GM21576 (cell line): ENCODE results near the gene ITGB8.
"Not testable (repeated sequence)": the region's sequence is repeated elsewhere in the genome, so short reads cannot be mapped to it uniquely, and the experiment has no call there.

ENCODE experiments used
- ATAC-seq: cut with Tn5 transposase; IDR thresholded peaks from one replicate; pipeline ENCODE4 v1.9.1; 2021; ENCODE audit warnings: mild to moderate bottlenecking, moderate library complexity; ENCODE audit not compliant: unreplicated experiment

ITGB8 gene

DNA sequence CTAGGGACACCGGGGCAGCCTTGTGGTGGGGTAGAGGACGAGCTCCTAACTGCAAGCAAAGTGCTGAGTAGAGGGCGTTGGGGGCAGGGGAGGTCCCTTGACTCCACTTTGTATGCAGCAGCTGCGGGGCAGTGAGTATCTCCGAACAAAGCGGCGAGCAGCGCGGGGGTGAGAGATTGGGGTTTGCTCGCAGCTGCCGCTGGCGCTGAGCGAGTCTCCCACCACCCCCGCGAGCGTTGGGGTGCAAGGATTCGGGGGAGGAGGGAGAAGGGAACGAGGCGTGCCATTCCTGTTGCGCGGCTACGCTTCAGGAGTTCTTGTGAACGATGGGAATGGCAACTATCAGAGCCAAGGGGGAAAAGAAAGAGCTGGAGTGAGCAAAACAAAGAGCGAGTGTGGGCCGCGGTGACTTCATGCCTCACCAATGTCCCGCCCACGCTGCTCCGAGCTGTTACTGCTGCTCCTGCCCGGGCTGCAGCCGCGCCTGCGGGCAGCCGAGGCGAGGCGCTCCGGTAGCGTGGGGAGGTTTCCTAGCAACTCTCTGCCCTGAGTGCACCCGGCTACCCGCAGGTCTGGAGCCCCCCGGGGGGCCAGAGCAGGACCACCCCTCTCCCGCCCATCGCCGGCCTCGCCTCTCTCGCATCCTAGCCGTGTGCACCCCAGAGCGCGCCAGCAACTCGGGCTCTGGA lies at the start of gene ITGB8:
Gene ITGB8 (plus strand): TSS at position 662 of the 689 bp plus-strand sequence. CDS start 907 bp downstream, outside the sequence.
- peak; percentile 63 for ATAC-seq

DNA sequence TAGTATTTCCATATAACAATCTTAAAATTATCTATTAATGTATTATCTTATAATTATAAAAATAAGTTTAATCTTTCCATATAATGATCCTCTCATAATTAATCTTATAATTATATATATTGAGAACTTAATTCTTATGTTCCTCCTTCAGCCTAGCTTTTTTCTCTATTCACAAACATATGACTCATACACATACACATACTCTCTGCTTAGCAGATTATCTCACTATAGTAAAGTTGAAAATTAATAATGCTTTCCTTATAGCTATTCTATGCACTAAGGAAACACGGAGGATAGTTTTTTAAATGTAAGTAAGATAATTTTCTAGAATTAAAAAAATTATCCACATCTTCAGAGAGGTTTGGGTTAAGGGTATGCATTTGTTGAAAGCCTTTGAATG lies 47.7 kb upstream of the ITGB8 start:
- ATAC-seq: no peak

DNA sequence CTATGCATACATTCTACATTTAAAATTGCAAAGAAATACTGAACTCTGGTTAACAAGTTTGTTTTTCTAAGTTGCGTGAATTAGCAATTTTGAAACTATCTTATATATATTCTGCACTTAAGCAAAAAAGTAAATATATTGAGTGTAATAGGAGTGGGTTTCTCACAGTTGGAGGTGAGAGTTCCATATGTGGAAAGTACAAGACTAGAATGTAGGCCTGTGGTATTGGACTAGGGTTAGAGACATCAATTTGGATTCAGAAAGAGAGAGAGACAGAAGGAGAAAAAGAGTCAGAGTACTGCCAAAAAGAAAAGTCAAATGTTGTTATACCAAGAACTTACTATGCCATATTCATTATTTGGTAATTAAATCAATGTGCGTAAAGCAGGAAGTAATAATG lies 47.3 kb upstream of the ITGB8 start:
- ATAC-seq: no peak

DNA sequence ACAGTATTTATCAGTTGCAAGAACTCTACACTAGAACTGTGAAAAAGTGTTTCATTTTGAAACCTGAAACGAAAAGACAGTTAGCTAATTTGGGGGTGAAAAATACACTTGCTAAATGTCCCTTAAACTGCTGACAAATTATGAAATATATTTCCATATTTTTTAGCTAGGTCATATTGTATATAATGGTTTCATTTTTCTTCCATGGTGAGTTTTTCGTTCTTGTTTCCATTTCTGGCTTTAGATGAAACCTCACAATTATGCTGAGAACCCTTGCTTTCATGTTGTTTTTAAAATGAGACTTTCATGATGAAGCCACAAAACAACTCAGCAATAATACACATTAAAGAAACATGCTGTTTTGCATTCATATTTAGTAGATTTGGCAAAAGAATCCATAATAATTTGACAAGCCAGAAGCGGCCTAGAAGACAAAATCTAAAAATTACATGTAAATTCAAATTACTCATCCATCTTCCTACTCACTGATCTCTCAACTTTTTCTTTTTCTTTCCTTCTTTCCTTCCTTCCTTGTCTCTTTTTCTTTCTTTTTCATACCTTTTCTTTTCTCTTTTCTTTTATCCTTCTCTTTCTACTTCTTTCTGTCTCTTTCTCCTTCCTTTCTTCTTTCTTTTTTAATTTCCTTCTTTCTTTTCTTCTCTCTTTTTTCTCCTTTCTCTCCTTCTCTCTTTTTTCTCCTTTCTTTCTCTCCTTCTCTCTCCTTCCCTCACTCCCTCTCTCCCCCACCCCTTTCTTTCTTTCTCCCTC lies 46.5 kb upstream of the ITGB8 start:
- ATAC-seq: peak; percentile 68

DNA sequence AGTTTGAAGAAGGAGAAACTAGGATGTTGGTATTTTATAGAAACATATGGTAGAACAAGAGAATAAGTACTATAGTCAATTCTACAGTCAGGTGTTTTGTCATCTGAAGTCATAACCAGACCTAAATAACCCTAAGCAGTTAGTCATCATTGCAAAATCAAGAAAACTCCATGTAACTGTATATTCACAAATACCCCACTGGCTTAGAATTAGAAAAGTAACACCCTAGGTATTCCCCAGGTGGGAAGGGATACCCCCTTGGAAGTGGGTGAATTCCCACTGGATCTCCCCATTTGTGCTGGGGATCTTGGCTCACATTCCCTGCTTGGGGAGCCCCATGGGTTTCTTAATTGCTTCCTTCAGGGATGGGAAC lies 45.9 kb upstream of the ITGB8 start:
- no peak for ATAC-seq

DNA sequence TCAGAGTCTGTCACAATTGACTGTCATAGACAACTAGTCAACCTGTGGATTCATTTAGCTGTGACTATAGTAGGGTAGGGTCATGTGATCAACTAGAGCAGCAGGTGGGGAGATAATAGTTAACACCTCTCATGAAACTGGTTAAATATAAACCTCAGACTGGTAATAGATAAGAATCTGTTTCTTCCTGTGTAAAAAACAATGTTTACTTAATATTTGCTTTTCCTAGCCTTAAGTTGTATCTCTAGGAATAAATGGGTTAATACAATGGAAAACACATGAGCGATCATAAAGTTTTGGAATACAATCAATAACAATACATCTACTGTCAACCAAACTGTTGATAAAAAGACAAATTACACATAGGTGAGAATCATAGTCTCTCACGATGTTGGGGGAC lies 43.4 kb upstream of the ITGB8 start:
- peak; percentile 35 for ATAC-seq

DNA sequence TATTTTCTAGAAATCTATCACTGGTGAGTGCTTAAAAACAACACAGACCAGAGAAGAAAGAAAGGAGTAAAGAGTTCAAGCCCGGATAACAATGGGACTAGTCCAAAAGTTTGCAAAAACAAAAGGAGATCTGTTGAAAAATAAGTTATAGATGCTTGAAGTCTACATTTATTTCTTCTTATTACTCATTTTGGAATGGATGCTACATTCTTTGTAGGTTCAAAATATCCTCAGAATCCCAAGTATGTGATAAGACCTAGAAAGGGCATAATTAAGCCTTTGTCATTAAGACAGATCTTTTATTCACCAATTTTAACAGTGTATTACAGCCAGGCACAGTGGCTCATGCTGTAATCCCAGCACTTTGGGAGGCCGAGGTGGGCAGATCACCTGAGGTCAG lies 42.7 kb upstream of the ITGB8 start:
- no peak for ATAC-seq

DNA sequence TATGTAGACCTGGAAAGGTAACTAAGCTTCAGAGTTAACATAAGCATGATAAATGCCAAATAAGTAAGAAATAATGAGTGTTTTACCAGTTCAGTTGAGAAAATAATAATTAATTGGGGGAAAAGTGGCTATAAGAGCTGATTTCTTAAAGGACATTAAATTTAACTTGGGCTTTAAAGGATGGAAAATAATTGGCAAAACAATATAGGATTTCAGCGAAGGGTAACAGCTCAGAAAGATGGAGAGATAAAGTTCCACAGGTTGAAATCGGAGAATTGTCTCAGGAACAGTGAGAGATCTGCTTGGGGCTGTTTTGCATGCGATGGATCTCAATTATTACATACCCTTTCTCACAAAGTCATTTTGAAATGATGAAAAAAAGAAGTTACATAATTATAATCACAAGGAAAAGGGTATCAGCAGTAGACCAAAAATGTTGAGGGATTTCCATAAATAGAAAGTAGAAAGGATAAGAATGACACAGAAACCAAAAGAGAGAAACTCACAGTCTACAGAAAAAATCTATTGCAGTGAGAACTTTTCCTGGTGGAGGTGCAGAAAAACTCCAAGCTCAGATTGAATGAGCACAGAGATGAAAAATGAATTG lies 40.1 kb upstream of the ITGB8 start:
- no peak for ATAC-seq

DNA sequence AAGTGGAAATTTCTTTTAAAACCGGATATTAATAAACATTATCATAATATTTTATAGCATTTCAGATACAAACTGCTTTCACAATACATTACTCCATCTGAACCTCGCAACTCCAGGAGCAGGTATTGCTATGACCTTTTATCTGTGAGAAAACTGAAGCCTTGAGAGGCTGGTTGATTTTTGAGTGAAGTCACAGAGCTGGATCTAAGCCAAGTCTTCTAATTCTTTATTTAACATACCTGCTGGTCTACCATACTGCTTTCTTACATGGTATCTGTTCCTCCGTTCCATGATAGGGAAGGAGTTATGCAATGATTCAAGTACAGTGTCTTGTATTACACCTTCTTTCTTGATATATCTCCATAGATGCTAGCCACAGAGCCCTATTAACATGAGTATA lies 37.4 kb upstream of the ITGB8 start:
- no peak for ATAC-seq

DNA sequence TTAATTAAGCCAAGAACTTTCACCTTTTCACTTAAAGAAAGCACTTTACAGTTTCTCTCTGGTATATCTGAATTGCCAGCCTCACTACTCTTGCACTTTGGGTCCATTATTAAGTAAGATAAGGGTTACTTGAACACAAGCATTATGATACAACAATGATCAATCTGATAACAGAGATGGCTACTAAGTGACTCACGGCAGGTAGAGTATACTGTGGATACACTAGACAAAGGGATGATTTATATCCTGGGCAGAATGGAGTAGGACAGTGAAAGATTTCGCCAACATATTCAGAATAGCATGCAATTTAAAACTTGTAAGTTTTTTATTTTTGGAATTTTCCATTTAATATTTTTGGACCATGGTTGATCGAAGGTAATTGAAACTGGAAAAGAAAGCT lies 34.3 kb upstream of the ITGB8 start:
- ATAC-seq: no peak

DNA sequence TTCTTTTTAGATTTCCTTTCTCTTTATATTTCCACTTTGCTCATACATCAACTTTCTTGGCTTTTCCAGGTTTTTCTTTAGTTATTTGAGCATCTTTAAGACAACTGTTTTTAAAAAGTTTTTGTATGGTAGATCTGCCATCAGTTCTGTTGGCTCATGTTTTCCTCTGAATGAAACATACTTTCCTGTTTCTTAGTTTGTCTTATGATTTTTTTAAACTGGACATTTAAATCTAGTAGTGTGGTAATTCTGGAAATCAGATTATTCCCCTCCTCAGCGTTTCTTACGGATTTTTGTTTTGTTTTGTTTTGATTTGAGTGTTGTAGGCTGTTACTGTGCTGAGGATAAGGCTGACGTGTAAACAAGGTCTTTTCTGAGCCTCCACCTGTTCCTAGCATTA lies 33.8 kb upstream of the ITGB8 start:
- no peak for ATAC-seq

DNA sequence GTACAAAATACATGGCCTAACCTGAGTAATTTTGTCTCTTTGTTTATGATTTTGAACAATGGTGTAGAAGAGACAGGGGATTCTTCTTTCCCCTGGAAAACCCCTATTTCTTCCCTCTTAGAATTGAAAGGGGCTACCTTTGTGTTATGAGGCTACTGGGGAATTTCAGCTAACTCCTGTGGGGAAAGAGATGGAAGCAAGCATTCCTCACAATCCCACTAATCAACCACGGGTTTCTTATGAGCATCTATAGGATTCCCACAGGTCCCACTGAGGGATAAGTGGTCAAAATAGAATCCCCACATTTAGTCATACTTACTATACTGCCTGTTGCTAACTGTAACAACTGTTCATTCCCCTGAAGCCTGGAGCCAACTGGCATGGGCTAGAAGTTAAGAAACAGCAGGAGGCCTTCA lies 32.2 kb upstream of the ITGB8 start:
- no peak for ATAC-seq

DNA sequence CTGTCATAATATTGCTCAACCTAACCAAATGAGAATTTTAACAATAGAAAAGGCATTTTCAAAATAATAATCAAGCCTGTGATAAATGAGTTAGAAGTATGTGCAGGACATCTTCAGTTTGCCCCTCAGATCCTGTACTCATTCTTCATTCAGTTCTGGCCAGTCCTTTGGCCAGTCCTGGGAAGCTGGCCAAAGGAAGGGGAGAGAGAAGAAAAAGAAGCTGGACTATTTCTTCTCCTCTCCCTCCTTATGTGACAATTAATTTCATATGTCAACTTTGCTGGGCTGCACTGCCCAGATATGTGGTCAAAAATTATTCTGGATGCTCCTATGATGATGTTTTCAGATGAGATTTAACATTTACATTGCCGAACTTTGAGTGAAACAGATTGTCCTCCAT lies 31.6 kb upstream of the ITGB8 start:
- no peak for ATAC-seq

DNA sequence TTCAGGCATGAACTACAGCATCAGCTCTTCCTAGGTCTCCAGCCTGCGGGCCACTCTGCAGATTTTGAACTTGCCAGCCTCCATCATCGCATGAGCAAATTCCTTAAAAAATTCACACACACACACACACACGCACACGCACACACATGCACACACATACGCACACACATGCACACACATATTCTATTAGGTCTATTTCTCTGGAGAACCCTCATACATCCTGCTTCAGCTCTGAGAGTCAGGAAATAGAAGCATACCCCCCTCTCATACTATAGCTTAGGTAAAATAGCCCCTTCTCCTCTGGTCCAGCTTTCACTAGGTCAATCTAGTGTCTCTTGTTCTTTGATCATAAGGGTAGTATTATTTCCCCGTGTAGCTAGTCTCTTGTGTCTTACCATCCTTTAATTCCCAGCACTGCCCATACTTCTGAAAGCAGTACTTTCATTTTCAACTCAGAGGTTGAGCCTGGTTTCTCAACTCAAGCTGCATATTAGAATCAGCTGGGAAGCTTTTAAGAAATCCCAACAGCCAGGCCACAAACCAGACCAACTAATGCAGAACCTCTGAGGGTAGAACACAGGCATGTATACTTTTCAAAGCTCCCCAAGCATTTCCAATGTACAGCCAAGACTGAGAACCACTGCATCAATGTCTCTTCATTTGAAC lies 30.9 kb upstream of the ITGB8 start:
- ATAC-seq: peak; percentile 60

DNA sequence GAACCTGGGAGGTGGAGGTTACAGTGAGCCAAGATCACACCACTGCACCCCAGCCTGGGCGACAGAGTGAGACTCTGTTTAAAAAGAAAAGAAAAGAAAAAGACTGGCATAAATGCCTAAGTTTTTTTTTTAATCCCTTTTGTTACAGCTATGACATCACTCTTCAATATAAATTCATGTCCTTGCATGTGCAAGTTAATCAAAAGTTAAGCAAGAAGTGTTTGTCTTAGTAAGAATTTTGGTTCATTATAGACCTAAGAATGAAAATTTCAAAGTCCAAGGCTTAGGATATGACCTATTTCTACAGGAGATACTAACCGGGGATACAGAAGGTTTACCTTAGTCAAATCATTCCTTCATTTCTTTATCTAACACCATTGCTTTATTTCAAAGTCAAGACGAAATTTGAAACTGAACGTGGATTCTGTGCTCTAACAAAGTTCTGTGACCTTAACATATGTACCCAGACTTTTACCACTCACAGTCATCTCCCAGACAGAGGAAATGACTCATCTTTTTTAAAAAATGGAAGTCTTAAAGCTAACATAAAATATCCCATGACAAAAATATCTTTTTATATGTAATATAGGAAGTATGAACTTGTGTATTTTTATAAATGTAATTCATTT lies 29.3 kb upstream of the ITGB8 start:
- ATAC-seq: no peak

DNA sequence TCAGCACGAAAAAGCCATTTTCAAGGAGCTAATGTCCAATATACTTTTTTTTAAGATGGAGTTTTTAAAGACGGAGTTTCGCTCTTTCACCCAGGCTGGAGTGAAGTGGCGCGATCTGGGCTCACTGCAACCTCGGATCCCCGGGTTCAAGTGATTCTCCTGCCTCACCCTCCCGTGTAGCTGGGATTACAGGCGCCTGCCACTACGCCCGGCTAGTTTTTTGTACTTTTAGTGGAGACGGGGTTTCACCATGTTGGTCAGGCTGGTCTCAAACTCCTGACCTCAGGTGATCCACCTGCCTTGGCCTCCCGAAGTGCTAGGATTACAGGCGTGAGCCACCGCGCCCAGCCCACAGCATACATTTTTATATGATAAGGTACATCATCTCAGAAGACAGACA lies 28.4 kb upstream of the ITGB8 start:
- not testable (repeated sequence) for ATAC-seq

DNA sequence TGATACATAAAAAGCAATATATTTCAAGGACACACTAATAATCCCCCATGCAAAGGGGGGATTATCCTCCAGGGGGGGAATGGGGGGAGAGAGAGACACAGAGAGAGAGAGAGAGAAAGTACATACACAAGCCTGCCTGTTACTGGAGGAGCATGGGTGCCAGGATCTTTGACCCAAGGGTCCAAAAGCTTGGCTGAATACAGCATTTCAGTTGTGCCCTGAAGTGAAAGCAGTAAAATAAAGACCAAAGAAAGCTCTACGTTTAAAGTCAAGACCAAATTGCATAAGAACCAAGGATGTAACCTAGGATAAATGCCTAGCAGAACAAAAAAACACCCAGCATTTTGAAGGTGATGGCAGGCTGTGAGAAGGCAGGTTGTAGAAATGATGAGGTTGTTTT lies 27.8 kb upstream of the ITGB8 start:
- no peak for ATAC-seq

DNA sequence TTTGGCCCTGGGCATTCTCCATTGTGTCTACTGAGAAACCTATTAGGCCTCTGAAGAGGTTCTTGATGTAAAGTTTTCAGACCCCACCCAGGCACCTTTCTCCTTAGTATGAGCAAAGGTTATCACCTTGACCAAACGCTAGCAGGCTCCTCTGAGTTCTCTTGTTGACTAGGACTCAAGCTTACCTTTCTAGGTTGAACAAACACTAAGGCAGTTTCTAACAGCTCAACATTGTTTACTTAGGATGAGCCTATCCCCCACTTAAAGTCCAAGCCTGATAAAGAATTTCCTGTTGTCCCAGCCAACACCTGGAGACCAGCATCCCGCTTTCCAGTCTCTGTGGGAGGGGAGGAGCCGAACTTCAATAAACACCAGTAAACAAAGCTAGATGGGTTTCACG lies 26.3 kb upstream of the ITGB8 start:
- ATAC-seq: no peak

DNA sequence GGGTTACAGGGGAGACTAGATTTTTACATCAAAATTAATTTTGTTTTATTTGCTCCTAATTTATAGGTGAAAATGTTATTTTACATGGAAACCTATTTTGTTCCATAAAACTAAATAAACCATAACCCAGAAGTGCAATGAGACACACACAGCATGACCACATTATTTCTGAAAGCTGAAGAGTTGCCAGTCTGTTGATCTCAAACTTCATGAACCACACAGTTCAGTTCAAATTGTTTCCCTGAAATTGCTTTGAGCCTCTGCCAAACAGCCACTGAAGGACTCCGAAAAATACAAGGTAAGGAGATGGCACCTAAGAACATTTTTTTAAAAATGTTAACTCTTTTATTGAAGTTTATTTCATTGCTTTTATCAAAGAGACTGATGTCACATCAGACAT lies 25.0 kb upstream of the ITGB8 start:
- ATAC-seq: no peak

DNA sequence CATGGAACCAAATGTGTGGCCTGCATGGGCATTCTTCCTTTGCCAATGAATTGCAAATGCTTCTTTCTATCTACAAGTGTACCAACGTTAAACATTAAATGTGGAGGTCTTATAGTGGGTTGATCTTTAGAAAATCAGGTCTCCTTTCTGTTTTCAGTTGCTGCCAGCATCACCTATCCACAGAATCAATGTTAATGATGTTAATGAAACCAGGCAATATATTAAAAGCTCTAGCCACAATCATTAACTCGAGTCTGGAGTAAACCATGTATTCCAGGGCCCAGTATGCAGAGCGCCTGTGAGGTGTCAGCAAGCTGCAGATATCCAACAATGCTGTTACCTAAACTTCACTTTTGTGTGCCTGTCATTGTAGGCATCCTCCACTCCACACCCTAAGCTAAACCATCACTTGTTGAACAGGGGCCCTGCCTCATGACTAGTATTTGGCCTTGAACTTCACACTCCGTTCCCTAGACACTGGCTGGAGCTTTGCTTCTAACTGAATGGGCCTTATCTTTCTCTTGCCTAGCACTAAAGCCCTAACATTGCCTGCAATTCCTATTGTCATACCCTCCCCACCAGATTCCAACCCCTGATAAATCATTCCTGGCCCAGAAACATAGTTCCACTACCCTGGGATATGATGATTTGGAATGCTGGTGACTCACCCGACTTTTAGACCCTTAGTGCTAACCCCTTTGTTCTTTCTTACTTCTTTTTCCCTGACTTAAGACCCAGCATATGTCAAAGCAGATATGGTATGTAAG lies 24.3 kb upstream of the ITGB8 start:
- no peak for ATAC-seq
